HL-60/S4 treated with phorbol 12-myristate 13-acetate at 8.2 ng/mL for 4 days and 3 days (cell line): ENCODE results near the gene GCC2.
"Not testable (repeated sequence)": the region's sequence is repeated elsewhere in the genome, so short reads cannot be mapped to it uniquely, and the experiment has no call there.

ENCODE experiments used
- in situ Hi-C: fragments of 300-500 bp; cut with MboI; formaldehyde crosslinking; loops from 2 replicates; pipeline ENCODE4 v1.15.0; 2022; ENCODE audit warnings: low sequenced_read_pairs

Gene GCC2

GRCh38 chr2:108514478-108514877 lies 65.5 kb downstream of the GCC2 start:
- in situ Hi-C loops: not testable (repeated sequence)

- in situ Hi-C loops: not testable (repeated sequence)
These were observed 75.7 kb downstream of the GCC2 start for GRCh38 chr2:108524688-108525087.

- in situ Hi-C loops: not testable (repeated sequence)
These were observed 76.3 kb downstream of the GCC2 start for GRCh38 chr2:108525258-108525657.

- in situ Hi-C loops: no loop called here
These were observed 82.7 kb downstream of the GCC2 start for GRCh38 chr2:108531674-108532055.

GRCh38 chr2:108533832-108534583 lies 85.0 kb downstream of the GCC2 start, which contains the start of gene LIMS1:
Gene LIMS1 (plus strand): TSS chr2:108534470. CDS start chr2:108534563, 93 bp downstream.
- in situ Hi-C loops: no loop called here

GRCh38 chr2:108534584-108535356 lies 85.8 kb downstream of the GCC2 start:
- in situ Hi-C loops: no loop called here

GRCh38 chr2:108535357-108535631 lies 86.3 kb downstream of the GCC2 start:
- in situ Hi-C loops: no loop called here

GRCh38 chr2:108536133-108536780 lies 87.3 kb downstream of the GCC2 start:
- in situ Hi-C loops: no loop called here

- in situ Hi-C loops: no loop called here
These were observed 87.9 kb downstream of the GCC2 start for GRCh38 chr2:108536911-108537310.

- in situ Hi-C loops: no loop called here
These were observed 89.1 kb downstream of the GCC2 start for GRCh38 chr2:108538000-108538625.

GRCh38 chr2:108541451-108541850 lies 92.4 kb downstream of the GCC2 start:
- in situ Hi-C loops: no loop called here

- in situ Hi-C loops: no loop called here
These were observed 93.1 kb downstream of the GCC2 start for GRCh38 chr2:108542071-108542470.

- in situ Hi-C loops: no loop called here
These were observed 98.6 kb downstream of the GCC2 start for GRCh38 chr2:108547606-108548005.

GRCh38 chr2:108548208-108549003 lies 99.4 kb downstream of the GCC2 start:
- in situ Hi-C loops: no loop called here

- in situ Hi-C loops: no loop called here
These were observed 103.6 kb downstream of the GCC2 start for GRCh38 chr2:108552566-108552965.

GRCh38 chr2:108553209-108553919 lies 104.4 kb downstream of the GCC2 start:
- in situ Hi-C loops: no loop called here

- in situ Hi-C loops: no loop called here
These were observed 105.5 kb downstream of the GCC2 start for GRCh38 chr2:108554528-108554927.

GRCh38 chr2:108555572-108555971 lies 106.6 kb downstream of the GCC2 start:
- in situ Hi-C loops: no loop called here

GRCh38 chr2:108556581-108556980 lies 107.6 kb downstream of the GCC2 start:
- in situ Hi-C loops: not testable (repeated sequence)
